RWPE1 (cell line): Measurements from ENCODE around the gene PCBP3.

Experiments
- CTCF ChIA-PET: fragments of 350-600 bp; sonication (Branson Sonifier 250); formaldehyde crosslinking; extraction: SDS; loops from one replicate; lab custom pipeline; 2021; lab: Yijun Ruan, JAX
- POLR2A ChIA-PET: fragments of 400-600 bp; formaldehyde crosslinking; extraction: SDS; loops from one replicate; lab custom pipeline; 2020; ENCODE audit warnings: antibody characterized with exemption; ENCODE audit not compliant: low non-redundant PET; lab: Yijun Ruan, JAX
- DNase-seq: peaks from one replicate; pipeline ENCODE4 v3.0.0; 2012; ENCODE audit warnings: low spot score
- H3K27ac ChIP-seq: fragments of 450-650 bp; 2 replicates; pipeline ENCODE4 v1.5.1; 2017
- TF ChIP-seq, protein P1 (sequence below): fragments of 450-650 bp; conservative IDR thresholded peaks from 2 replicates; pipeline ENCODE4 v1.5.1; 2017; ENCODE audit warnings: low read depth, mild to moderate bottlenecking

Gene PCBP3

DNA sequence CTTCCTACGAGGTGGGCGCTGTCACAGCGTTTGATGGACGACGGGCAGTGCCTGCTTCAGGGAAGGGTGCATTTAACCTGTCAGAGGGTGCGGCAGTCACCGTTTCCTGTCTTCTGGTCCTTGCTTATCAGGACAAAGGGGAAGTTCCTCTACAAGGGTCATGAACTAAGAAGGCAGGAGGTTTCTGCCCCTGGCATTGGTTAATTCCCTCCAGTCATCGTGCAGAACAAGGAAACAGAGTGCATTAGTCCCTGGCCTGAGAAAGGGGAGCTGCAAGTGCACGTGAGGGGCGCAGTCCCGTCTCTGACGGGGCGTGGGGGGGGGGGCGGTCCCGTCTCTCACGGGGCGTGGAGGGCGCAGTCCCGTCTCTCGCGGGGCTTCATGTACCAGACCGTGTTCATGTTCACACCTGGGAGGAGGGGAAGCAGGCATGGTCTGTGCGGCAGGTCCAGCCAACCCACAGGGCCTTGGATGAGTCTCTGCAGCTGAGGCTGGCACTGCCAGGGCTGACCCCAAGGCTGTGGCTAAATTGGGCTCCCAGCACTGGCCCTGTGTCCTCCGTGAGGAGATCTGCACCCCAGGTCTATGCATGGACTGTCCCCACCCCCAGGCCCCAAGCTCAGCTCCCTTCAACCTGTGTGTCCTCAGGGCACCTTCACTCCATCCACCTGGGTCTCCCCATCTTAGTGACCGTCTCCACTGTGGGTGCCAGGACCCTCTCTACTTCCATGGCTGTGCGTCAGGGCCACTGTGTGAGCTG lies 248.8 kb downstream of the PCBP3 start:
- POLR2A ChIA-PET: no interaction called here

DNA sequence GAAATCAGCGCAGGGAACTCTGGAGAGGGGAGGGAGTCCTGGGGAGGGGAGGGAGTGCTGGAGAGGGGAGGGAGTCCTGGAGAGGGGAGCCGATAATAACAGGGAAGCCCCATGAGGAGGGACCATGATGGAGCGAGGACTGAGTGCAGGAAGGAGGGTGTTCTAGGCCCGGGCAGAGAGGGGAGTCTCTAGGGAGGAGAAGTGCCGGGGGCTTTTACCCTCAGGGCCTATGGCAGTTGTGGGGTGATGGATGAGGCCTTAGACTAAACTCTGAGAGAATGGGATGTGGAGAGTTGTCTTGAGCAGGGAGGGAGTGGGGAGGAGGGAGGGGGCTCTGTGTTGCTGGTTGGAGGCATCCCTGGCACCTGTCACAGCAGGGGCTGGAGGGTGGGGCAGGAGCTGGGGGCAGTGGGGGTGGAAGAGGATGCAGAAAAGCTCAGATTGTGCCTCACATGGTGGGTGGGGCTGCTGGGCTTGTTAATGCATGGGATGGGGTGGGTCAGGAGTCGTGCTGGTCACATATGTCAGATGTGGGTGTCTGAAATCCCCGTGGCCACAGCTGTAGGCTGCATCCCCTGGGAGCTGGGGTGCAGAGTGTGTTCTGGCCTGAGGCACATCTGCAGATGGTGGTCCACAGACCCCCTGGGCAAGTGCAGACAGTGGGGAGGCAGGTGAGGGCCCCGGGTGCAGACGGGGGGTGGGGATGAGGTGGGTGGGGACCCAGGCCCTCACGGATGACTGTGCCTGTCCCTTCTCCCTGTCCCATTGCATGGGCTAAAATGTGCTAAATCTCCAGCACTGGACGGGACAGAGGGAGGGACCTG lies 249.6 kb downstream of the PCBP3 start:
- H3K27ac ChIP-seq: no peak overlapping the region
- TF ChIP-seq, protein P1, sequence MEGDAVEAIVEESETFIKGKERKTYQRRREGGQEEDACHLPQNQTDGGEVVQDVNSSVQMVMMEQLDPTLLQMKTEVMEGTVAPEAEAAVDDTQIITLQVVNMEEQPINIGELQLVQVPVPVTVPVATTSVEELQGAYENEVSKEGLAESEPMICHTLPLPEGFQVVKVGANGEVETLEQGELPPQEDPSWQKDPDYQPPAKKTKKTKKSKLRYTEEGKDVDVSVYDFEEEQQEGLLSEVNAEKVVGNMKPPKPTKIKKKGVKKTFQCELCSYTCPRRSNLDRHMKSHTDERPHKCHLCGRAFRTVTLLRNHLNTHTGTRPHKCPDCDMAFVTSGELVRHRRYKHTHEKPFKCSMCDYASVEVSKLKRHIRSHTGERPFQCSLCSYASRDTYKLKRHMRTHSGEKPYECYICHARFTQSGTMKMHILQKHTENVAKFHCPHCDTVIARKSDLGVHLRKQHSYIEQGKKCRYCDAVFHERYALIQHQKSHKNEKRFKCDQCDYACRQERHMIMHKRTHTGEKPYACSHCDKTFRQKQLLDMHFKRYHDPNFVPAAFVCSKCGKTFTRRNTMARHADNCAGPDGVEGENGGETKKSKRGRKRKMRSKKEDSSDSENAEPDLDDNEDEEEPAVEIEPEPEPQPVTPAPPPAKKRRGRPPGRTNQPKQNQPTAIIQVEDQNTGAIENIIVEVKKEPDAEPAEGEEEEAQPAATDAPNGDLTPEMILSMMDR: no peak
- ChIA-PET CTCF (no interaction called here), POLR2A (interaction anchor here (0.6 kb wide), 1 partner anchor 237 kb away, joined by 4 read pairs; no protein-coding TSS in a partner anchor)
- no peak for DNase-seq

More for the DNA sequence above, 248.8 kb downstream of the PCBP3 start:
- no peak for DNase-seq
- no peak overlapping the region for H3K27ac ChIP-seq
- CTCF ChIA-PET: interaction anchor here (1.2 kb wide), 1 partner anchor 13 kb away, joined by 4 read pairs; no protein-coding TSS in a partner anchor
- TF ChIP-seq, protein P1: no peak

DNA sequence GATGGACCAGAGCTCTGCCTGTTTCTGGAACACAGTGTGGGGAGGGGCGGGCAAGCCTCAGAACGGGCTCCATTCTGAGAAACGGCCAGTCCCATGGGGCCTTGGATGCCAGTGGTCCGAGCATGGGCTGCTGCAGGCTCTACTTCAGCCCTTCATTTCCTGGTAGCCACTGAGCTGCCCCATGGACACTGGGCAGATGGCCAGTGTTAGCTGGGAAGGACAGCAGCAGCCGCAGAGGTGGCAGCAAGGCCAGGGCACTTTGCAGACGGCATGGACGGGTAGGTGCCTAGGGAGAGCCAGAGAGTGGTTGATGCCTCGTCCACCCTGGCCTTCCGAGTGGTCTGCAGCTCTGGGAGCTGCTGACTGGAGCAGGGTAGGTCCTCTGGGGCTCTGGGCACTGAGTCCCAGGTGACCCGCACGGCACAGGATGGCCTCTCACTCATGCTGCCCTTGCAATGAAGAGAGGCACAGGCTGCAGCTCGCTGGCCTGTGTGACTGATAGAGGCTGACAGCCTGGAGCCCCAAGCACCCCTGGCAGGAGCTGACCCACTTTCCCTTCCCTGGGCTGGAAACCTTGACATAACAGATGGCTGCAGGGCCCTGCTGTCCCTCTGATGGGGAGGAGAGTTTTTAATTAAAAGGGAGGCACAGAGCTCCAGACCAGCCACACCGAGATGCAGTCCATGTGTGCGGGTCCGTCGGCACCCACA lies 250.4 kb downstream of the PCBP3 start:
- TF ChIP-seq, protein P1: no peak
- ChIA-PET CTCF (interaction anchor here (1.2 kb wide), 1 partner anchor 14 kb away, joined by 3 read pairs; no protein-coding TSS in a partner anchor), POLR2A (no interaction called here)
- no peak overlapping the region for H3K27ac ChIP-seq
- DNase-seq: no peak

DNA sequence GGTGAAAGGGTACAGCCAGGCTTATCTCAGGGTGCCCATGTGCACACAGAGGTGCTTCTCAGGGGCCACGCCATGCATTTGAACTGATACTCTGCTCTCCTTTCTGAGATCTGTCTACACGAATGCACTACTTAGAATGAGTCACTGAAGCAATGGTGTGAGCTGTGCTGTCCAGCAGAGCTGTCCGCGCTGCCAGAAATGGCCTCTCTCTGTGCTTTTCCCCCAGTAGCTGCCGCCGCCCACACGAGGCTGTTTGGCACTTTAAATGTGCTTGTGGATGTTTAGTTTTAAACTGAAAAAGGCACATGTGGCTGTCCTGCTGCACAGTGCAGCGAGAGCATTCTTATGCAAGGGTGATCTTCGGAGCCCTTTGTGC lies 250.9 kb downstream of the PCBP3 start:
- ChIA-PET CTCF (interaction anchor here (1.2 kb wide), 1 partner anchor 14 kb away, joined by 3 read pairs; no protein-coding TSS in a partner anchor), POLR2A (no interaction called here)
- TF ChIP-seq, protein P1: no peak
- DNase-seq: no peak
- H3K27ac ChIP-seq: no peak overlapping the region

DNA sequence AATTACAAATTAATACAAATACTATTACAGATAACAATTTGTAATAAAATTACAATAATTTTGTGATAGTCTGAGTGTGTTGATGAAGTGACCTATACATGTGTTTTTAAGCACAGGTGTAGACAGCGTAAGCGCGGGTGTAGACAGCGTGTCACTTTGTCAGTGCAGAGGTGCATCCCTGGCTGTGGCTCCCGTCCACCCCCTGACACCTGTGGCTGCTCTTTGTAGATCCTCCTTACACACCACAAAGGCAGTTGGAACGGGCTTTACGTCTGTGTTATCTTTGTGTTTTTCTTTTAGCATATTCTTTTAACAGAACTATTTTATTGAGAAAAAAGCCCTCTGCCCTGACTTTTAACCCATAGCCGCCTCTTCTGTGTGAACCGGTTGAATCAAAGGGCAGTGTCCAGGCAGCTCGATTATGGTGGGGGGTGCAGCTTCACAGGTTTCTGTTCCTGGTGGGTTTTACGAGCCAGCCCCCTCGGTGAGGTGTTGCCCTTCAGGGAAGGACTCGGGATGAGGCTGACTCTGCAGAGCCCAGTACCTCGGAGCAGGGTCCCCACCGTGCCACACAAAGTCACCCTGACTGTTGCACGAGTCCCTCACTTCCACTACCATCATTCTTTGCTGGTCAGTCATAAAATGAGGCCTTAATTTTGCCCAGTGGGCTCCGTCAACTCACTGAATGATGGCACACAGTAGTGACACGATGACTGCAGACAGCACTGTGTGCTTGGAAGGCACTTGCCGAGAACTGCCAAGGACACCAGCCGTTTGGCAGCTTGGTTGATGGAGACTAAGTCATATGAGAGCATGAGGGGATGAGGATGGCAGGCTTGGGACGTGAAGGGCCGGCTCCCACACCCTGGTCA lies 251.6 kb downstream of the PCBP3 start:
- H3K27ac ChIP-seq: no peak overlapping the region
- TF ChIP-seq, protein P1: no peak
- POLR2A ChIA-PET: no interaction called here
- CTCF ChIA-PET: interaction anchor here (0.6 to 1.2 kb wide), 2 partner anchors 15 to 74 kb away, joined by 3 to 4 read pairs; no protein-coding TSS in a partner anchor
- DNase-seq: no peak
